SK-N-SH treated with all-trans-retinoic acid at 6 μM for 48 hours (cell line): Measurements from ENCODE around the gene KIFC3.

Source experiments
- ATAC-seq: fragments of 200-7000 bp; cut with Tn5 transposase; 3 replicates; pipeline ENCODE4 v1.9.1; 2020; ENCODE audit warnings: mild to moderate bottlenecking, moderate library complexity
- ARNTL ChIP-seq: fragments of 450-650 bp; formaldehyde crosslinking; IDR thresholded peaks from 2 replicates; pipeline ENCODE4 v1.5.0; 2020; ENCODE audit warnings: low read depth, mild to moderate bottlenecking, moderate library complexity, borderline replicate concordance
- BACH2 ChIP-seq: fragments of 250-450 bp; sonication (Bioruptor Pico); IDR thresholded peaks from 2 replicates; pipeline ENCODE4 v1.9.0; 2021; ENCODE audit warnings: mild to moderate bottlenecking, borderline replicate concordance
- CSDC2 ChIP-seq: fragments of 250-450 bp; sonication (Bioruptor Pico); IDR thresholded peaks from 2 replicates; pipeline ENCODE4 v1.5.0; 2020; ENCODE audit warnings: mild to moderate bottlenecking, moderate library complexity
- ESRRG ChIP-seq: fragments of 250-450 bp; sonication (Bioruptor Pico); IDR thresholded peaks from 2 replicates; pipeline ENCODE4 v1.6.1; 2021; ENCODE audit warnings: mild to moderate bottlenecking
- GLIS3 ChIP-seq: fragments of 250-450 bp; sonication (Bioruptor Pico); IDR thresholded peaks from 2 replicates; pipeline ENCODE4 v1.5.0; 2020; ENCODE audit warnings: mild to moderate bottlenecking, moderate library complexity
- ISL1 ChIP-seq: fragments of 250-450 bp; sonication (Bioruptor Pico); IDR thresholded peaks from 2 replicates; pipeline ENCODE4 v2.1.2; 2022; ENCODE audit warnings: mild to moderate bottlenecking, moderate library complexity
- OSR1 ChIP-seq: fragments of 250-450 bp; sonication (Bioruptor Pico); IDR thresholded peaks from 2 replicates; pipeline ENCODE4 v1.8.0; 2022; ENCODE audit warnings: moderate library complexity, mild to moderate bottlenecking, inconsistent platforms
- PPARA ChIP-seq: fragments of 250-450 bp; sonication (Bioruptor Pico); IDR thresholded peaks from 2 replicates; pipeline ENCODE4 v1.5.0; 2020; ENCODE audit warnings: mild to moderate bottlenecking, borderline replicate concordance
- RARB ChIP-seq: fragments of 250-450 bp; sonication (Bioruptor Pico); IDR thresholded peaks from 2 replicates; pipeline ENCODE4 v1.8.0; 2021; ENCODE audit warnings: mild to moderate bottlenecking, moderate library complexity
- SNAI2 ChIP-seq: fragments of 250-450 bp; sonication (Bioruptor Pico); IDR thresholded peaks from 2 replicates; pipeline ENCODE4 v1.5.0; 2020; ENCODE audit warnings: mild to moderate bottlenecking, moderate library complexity
- TCF4 ChIP-seq: fragments of 250-450 bp; sonication (Bioruptor Pico); IDR thresholded peaks from 2 replicates; pipeline ENCODE4 v1.8.0; 2021; ENCODE audit warnings: mild to moderate bottlenecking, moderate library complexity, borderline replicate concordance
- TOX ChIP-seq: fragments of 250-450 bp; sonication (Bioruptor Pico); IDR thresholded peaks from 2 replicates; pipeline ENCODE4 v1.8.0; 2021; ENCODE audit warnings: mild to moderate bottlenecking, moderate library complexity, borderline replicate concordance
- ZC3H10 ChIP-seq: fragments of 250-450 bp; sonication (Bioruptor Pico); IDR thresholded peaks from 2 replicates; pipeline ENCODE4 v1.5.1; 2021; ENCODE audit warnings: mild to moderate bottlenecking, moderate library complexity
- ZFP3 ChIP-seq: fragments of 250-450 bp; sonication (Bioruptor Pico); IDR thresholded peaks from 2 replicates; pipeline ENCODE4 v1.5.0; 2020; ENCODE audit warnings: mild to moderate bottlenecking, moderate library complexity
- ZFP30 ChIP-seq: fragments of 450-650 bp; formaldehyde crosslinking; IDR thresholded peaks from 2 replicates; pipeline ENCODE4 v1.5.0; 2022; ENCODE audit warnings: mild to moderate bottlenecking, moderate library complexity
- ZNF565 ChIP-seq: fragments of 450-650 bp; formaldehyde crosslinking; conservative IDR thresholded peaks from 2 replicates; pipeline ENCODE4 v1.5.0; 2020; ENCODE audit warnings: low read depth, mild to moderate bottlenecking, moderate library complexity
- ZNF70 ChIP-seq: fragments of 450-650 bp; formaldehyde crosslinking; IDR thresholded peaks from 2 replicates; pipeline ENCODE4 v1.5.0; 2020; ENCODE audit warnings: mild to moderate bottlenecking, moderate library complexity
- ZNF8 ChIP-seq: fragments of 450-650 bp; formaldehyde crosslinking; IDR thresholded peaks from 2 replicates; pipeline ENCODE4 v1.5.0; 2020; ENCODE audit warnings: mild to moderate bottlenecking, moderate library complexity
- TF ChIP-seq, protein P1 (sequence below): fragments of 250-450 bp; sonication (Bioruptor Pico); IDR thresholded peaks from 2 replicates; pipeline ENCODE4 v1.8.0; 2020; ENCODE audit warnings: mild to moderate bottlenecking, moderate library complexity, borderline replicate concordance
- TF ChIP-seq, protein P2 (sequence below): fragments of 250-450 bp; sonication (Bioruptor Pico); IDR thresholded peaks from 2 replicates; pipeline ENCODE4 v1.5.1; 2020; ENCODE audit warnings: low read depth, mild to moderate bottlenecking, moderate library complexity
- TF ChIP-seq, protein P3 (sequence below): fragments of 250-450 bp; sonication (Bioruptor Pico); IDR thresholded peaks from 2 replicates; pipeline ENCODE4 v1.5.0; 2020; ENCODE audit warnings: mild to moderate bottlenecking, moderate library complexity
- TF ChIP-seq, protein P4 (sequence below): fragments of 250-450 bp; sonication (Bioruptor Pico); IDR thresholded peaks from 2 replicates; pipeline ENCODE4 v1.8.0; 2021; ENCODE audit warnings: low read depth, mild to moderate bottlenecking, moderate library complexity, borderline replicate concordance

Gene KIFC3

DNA sequence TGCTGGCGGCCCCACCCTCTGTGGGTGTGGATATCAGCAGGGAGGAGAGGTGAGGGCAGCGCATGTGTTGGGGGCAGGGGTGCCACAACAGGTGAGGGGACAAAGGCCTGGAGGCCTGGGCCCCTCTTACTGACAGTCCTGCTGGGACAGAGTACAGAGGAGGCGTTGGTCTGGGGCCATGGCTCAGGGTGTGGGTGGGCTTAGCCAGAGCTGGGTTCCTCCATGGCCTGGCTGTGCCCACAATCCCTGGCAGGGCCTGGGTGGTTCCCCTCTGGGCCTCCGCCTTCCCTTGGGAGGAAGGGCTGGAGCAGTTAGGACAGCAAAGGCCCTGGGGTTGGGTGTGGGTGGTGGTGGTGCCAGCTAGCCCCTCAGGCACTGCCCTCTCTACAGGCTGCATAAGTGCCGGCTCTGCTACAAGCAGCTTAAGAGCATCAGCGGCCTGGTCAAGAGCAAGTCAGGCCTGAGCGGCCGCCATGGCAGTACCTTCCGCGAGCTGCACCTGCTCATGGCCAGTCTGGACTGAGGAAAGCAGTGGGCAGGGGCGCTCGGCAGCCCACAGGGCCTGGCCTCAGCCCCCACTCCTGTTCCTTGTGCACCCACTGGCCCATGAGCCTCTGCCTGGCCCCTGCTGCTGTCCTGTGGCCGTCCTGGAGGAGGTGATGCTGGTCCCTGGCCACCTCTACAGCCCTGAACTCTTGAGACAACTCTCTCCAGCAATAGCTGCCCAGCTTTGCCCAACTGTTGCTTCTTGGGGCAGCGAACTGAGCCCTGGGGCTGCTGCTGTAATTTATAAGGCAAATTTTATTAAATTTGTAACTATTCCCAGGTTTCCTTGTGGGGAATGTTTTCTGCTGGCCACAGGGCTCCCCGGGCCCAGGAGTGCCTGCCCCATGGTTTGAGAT is 45.6 kb downstream of the KIFC3 start:
- TF ChIP-seq TCF4 (no peak), CSDC2 (CRISPR knock-in tag) (no peak), GLIS3 (CRISPR knock-in tag) (no peak)
- TF ChIP-seq, all 23 proteins: peak for 0
- peak; percentile 3; the same call in 2 of the 3 replicates for ATAC-seq

DNA sequence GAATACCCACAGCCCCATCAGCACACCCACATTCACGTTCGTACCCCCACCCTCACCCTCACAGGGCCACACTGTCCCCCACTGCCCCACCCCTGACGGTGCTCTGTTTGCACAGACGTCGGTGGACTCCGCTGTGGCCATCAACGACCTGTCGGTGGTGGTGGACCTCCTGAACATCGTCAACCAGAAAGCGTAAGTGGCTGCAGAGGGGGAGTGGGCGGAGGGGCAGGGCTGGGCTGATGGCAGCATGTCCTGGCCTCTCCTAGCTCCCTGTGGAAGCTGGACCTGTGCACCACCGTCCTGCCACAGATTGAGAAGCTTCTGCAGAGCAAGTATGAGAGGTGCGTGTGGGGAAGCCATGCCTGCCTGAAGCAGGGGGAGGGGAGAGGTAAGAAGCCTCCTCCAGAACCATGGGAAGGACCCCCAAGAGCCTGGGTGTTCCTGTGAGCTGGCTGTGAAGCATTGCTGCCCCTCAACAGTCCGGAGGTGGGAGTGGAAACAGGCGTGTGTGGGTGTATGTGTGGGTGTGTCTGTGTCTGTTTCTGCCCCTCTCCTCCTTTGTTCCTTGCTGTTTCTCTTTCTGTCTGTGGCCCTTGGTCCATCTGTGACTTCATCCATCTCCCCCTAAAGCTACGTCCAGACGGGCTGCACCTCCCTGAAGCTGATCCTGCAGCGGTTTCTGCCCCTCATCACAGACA is 46.4 kb downstream of the KIFC3 start:
- ATAC-seq = no peak
- no peak for TF ChIP-seq GLIS3 (CRISPR knock-in tag)
- TF ChIP-seq ZNF565 (CRISPR knock-in tag) = no peak
- no peak for TF ChIP-seq PPARA
- TF ChIP-seq ZNF70 (CRISPR knock-in tag) = no peak
- no peak for TF ChIP-seq ARNTL (CRISPR knock-in tag)
- TF ChIP-seq TCF4 = no peak
- TF ChIP-seq RARB (CRISPR knock-in tag) = no peak
- no peak for TF ChIP-seq OSR1
- TF ChIP-seq, protein P1, sequence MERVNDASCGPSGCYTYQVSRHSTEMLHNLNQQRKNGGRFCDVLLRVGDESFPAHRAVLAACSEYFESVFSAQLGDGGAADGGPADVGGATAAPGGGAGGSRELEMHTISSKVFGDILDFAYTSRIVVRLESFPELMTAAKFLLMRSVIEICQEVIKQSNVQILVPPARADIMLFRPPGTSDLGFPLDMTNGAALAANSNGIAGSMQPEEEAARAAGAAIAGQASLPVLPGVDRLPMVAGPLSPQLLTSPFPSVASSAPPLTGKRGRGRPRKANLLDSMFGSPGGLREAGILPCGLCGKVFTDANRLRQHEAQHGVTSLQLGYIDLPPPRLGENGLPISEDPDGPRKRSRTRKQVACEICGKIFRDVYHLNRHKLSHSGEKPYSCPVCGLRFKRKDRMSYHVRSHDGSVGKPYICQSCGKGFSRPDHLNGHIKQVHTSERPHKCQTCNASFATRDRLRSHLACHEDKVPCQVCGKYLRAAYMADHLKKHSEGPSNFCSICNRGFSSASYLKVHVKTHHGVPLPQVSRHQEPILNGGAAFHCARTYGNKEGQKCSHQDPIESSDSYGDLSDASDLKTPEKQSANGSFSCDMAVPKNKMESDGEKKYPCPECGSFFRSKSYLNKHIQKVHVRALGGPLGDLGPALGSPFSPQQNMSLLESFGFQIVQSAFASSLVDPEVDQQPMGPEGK (CRISPR knock-in tag) = no peak
- no peak for TF ChIP-seq ZNF8
- TF ChIP-seq, protein P2, sequence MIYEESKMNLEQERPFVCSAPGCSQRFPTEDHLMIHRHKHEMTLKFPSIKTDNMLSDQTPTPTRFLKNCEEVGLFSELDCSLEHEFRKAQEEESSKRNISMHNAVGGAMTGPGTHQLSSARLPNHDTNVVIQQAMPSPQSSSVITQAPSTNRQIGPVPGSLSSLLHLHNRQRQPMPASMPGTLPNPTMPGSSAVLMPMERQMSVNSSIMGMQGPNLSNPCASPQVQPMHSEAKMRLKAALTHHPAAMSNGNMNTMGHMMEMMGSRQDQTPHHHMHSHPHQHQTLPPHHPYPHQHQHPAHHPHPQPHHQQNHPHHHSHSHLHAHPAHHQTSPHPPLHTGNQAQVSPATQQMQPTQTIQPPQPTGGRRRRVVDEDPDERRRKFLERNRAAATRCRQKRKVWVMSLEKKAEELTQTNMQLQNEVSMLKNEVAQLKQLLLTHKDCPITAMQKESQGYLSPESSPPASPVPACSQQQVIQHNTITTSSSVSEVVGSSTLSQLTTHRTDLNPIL (CRISPR knock-in tag) = no peak
- TF ChIP-seq BACH2 (CRISPR knock-in tag) = no peak
- TF ChIP-seq, protein P3, sequence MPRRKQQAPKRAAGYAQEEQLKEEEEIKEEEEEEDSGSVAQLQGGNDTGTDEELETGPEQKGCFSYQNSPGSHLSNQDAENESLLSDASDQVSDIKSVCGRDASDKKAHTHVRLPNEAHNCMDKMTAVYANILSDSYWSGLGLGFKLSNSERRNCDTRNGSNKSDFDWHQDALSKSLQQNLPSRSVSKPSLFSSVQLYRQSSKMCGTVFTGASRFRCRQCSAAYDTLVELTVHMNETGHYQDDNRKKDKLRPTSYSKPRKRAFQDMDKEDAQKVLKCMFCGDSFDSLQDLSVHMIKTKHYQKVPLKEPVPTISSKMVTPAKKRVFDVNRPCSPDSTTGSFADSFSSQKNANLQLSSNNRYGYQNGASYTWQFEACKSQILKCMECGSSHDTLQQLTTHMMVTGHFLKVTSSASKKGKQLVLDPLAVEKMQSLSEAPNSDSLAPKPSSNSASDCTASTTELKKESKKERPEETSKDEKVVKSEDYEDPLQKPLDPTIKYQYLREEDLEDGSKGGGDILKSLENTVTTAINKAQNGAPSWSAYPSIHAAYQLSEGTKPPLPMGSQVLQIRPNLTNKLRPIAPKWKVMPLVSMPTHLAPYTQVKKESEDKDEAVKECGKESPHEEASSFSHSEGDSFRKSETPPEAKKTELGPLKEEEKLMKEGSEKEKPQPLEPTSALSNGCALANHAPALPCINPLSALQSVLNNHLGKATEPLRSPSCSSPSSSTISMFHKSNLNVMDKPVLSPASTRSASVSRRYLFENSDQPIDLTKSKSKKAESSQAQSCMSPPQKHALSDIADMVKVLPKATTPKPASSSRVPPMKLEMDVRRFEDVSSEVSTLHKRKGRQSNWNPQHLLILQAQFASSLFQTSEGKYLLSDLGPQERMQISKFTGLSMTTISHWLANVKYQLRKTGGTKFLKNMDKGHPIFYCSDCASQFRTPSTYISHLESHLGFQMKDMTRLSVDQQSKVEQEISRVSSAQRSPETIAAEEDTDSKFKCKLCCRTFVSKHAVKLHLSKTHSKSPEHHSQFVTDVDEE (CRISPR knock-in tag) = no peak
- TF ChIP-seq, protein P4, sequence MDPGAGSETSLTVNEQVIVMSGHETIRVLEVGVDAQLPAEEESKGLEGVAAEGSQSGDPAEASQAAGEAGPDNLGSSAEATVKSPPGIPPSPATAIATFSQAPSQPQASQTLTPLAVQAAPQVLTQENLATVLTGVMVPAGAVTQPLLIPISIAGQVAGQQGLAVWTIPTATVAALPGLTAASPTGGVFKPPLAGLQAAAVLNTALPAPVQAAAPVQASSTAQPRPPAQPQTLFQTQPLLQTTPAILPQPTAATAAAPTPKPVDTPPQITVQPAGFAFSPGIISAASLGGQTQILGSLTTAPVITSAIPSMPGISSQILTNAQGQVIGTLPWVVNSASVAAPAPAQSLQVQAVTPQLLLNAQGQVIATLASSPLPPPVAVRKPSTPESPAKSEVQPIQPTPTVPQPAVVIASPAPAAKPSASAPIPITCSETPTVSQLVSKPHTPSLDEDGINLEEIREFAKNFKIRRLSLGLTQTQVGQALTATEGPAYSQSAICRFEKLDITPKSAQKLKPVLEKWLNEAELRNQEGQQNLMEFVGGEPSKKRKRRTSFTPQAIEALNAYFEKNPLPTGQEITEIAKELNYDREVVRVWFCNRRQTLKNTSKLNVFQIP (CRISPR knock-in tag) = no peak
- TF ChIP-seq ESRRG (CRISPR knock-in tag) = no peak
- TF ChIP-seq ISL1 (CRISPR knock-in tag) = no peak
- TF ChIP-seq ZC3H10 (CRISPR knock-in tag) = no peak
- no peak for TF ChIP-seq ZFP30 (CRISPR knock-in tag)

DNA sequence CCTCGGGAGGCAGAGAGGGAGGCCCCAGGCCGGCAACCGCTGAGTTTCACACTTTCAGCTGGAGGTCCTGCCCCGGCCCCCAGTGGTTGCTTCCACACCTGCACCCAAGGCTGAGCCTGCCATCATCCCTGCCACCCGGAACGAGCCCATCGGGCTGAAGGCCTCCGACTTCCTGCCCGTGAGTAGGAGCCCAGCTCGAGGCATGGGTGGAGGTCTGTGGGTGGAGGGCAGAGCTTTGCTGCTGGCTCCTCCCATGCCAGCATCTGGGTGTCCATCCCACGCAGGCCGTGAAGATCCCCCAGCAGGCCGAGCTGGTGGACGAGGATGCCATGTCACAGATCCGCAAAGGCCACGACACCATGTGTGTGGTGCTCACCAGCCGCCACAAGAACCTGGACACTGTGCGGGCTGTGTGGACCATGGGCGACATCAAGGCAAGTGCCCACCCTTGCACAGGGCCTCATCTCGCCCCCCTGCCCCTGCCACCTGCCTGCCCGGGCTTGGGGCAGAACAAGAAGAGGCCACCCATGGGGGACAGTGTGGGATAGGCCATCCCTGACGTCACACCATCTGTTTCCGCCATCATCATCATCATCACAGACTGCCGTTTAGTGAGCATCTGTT is 47.1 kb downstream of the KIFC3 start:
- no peak for ATAC-seq
- no peak for TF ChIP-seq ISL1 (CRISPR knock-in tag)
- TF ChIP-seq ZFP30 (CRISPR knock-in tag) = no peak
- TF ChIP-seq ZNF70 (CRISPR knock-in tag) = no peak
- TF ChIP-seq TOX = no peak
- TF ChIP-seq SNAI2 (CRISPR knock-in tag) = no peak
- TF ChIP-seq, protein P4 (CRISPR knock-in tag) = no peak
- TF ChIP-seq, protein P3 (CRISPR knock-in tag) = no peak
- TF ChIP-seq RARB (CRISPR knock-in tag) = no peak
- TF ChIP-seq TCF4 = no peak
- TF ChIP-seq ZFP3 (CRISPR knock-in tag) = no peak
- TF ChIP-seq CSDC2 (CRISPR knock-in tag) = no peak
- no peak for TF ChIP-seq ZNF565 (CRISPR knock-in tag)
- TF ChIP-seq ARNTL (CRISPR knock-in tag) = no peak
